ENCODE data around the gene RSF1.

RSF1 gene

DNA sequence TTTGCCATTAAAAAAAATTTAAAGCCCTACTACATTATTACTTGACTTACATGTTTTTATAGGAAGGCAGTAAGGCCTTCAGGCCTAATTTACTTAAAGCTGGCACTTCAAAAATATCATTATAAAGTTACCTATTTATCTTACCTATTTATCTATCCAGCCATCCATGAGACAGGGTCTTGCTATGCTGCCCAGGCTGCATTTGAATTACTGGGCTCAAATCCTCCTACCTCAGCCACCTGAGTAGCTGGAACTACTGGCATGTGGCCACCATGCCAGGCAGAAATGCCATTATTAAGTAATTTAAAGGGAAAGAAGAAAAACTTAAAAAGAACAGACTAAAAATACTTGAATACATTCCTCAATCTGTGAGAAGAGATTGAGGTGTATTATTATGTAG lies 122.7 kb downstream of the RSF1 start:
- no peak overlapping the region for H4K91ac ChIP-seq (ENCODE audit: low read depth, low read length, poor library complexity)
- H2BK120ac ChIP-seq (ENCODE audit: low read depth, low read length) = no peak overlapping the region
- H2BK12ac ChIP-seq (ENCODE audit: low read length) = no peak overlapping the region
- no peak for DNase-seq (ENCODE audit: low spot score)
- no peak overlapping the region for H3K9ac ChIP-seq (ENCODE audit: low read depth, low read length, poor library complexity)
- no peak overlapping the region for H2BK5ac ChIP-seq (ENCODE audit: low read length)
- no peak overlapping the region for H3K14ac ChIP-seq (ENCODE audit: low read length)
- H3K4ac ChIP-seq (ENCODE audit: low read length) = no peak overlapping the region
- H3K36me3 ChIP-seq (replicated peaks in 1 of 2; ENCODE audit: control insufficient read depth in 2 of 2, insufficient read depth in 2 of 2, low read length in 2 of 2) = peaks cover 8 to 93% of the 10 kb centered on the region in 2 donors
- H4K8ac ChIP-seq (ENCODE audit: low read depth, low read length) = no peak overlapping the region
- no peak overlapping the region for H3K27ac ChIP-seq (replicated peaks; ENCODE audit: low read length)
- H3K4me2 ChIP-seq (ENCODE audit: insufficient read depth, low read length, poor library complexity, severe bottlenecking) = no peak overlapping the region
- peaks cover 0 to 7% of the 10 kb centered on the region in 2 donors for H3K9me3 ChIP-seq (replicated peaks in 1 of 2; ENCODE audit: control insufficient read depth in 2 of 2, insufficient read depth in 1 of 2, low read depth in 1 of 2, low read length in 2 of 2)
- H2AK5ac ChIP-seq (ENCODE audit: low read depth, low read length) = no peak overlapping the region
- no peak overlapping the region for H2AFZ ChIP-seq (ENCODE audit: low read length)
- H2BK15ac ChIP-seq (ENCODE audit: low read length) = no peak overlapping the region
- no peaks in the 10 kb centered on the region for H3K27me3 ChIP-seq (ENCODE audit: control insufficient read depth in 3 of 3, insufficient read depth in 3 of 3, low read depth in 1 of 3, low read length in 3 of 3)
- no peak overlapping the region for H3K18ac ChIP-seq (ENCODE audit: low read length)
- no peak overlapping the region for H3K4me3 ChIP-seq (ENCODE audit: low read length in 2 of 2)
- no peaks in the 10 kb centered on the region for H3K4me1 ChIP-seq (ENCODE audit: control insufficient read depth in 2 of 2, insufficient read depth in 1 of 2, low read depth in 1 of 2, low read length in 2 of 2)
- no peaks in the 10 kb centered on the region for H3K79me1 ChIP-seq (ENCODE audit: low read depth, low read length)
- no peak overlapping the region for H3K23ac ChIP-seq (ENCODE audit: low read depth, low read length, poor library complexity)

DNA sequence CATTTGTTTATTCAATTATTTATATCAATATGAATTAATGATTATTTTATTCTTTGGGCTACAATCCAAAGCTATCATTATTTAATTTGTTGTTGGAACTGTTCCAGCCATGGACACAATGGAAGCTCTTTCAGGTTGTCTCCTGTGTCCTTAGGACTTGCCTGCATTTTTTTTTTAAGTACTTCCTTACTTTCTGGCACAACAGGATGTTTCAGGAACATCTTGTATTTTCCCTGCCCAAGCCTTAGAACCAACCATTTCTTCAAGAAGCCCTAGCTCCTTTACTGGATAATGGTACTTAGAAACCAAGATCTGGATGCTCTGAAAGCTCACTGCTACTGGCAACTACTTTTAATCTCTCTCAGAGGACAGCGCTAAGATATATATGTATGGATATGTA lies 125.1 kb downstream of the RSF1 start:
- Histone ChIP-seq H2BK5ac (ENCODE audit: low read length) (no peak overlapping the region), H3K14ac (ENCODE audit: low read length) (no peak overlapping the region), H2BK15ac (ENCODE audit: low read length) (no peak overlapping the region), H3K4ac (ENCODE audit: low read length) (no peak overlapping the region), H3K27ac (replicated peaks; ENCODE audit: low read length) (no peak overlapping the region), H3K79me1 (ENCODE audit: low read depth, low read length) (no peaks in the 10 kb centered on the region), H4K91ac (ENCODE audit: low read depth, low read length, poor library complexity) (no peak overlapping the region), H2BK12ac (ENCODE audit: low read length) (no peak overlapping the region), H2BK120ac (ENCODE audit: low read depth, low read length) (no peak overlapping the region), H2AK5ac (ENCODE audit: low read depth, low read length) (no peak overlapping the region), H3K9ac (ENCODE audit: low read depth, low read length, poor library complexity) (no peak overlapping the region), H3K36me3 (replicated peaks in 1 of 2; ENCODE audit: control insufficient read depth in 2 of 2, insufficient read depth in 2 of 2, low read length in 2 of 2) (peaks cover 13 to 87% of the 10 kb centered on the region in 2 donors), H2AFZ (ENCODE audit: low read length) (no peak overlapping the region), H3K27me3 (ENCODE audit: control insufficient read depth in 3 of 3, insufficient read depth in 3 of 3, low read depth in 1 of 3, low read length in 3 of 3) (no peaks in the 10 kb centered on the region), H3K18ac (ENCODE audit: low read length) (no peak overlapping the region), H3K4me1 (ENCODE audit: control insufficient read depth in 2 of 2, insufficient read depth in 1 of 2, low read depth in 1 of 2, low read length in 2 of 2) (no peaks in the 10 kb centered on the region), H3K4me3 (ENCODE audit: low read length in 2 of 2) (no peak overlapping the region), H4K8ac (ENCODE audit: low read depth, low read length) (no peak overlapping the region), H3K4me2 (ENCODE audit: insufficient read depth, low read length, poor library complexity, severe bottlenecking) (no peak overlapping the region), H3K23ac (ENCODE audit: low read depth, low read length, poor library complexity) (no peak overlapping the region), H3K9me3 (replicated peaks in 1 of 2; ENCODE audit: control insufficient read depth in 2 of 2, insufficient read depth in 1 of 2, low read depth in 1 of 2, low read length in 2 of 2) (no peaks in the 10 kb centered on the region)
- no peak for DNase-seq (ENCODE audit: low spot score)
- WGBS, 2 donors (ENCODE audit: extremely low coverage in 2 of 2, insufficient read length in 2 of 2, insufficient replicate concordance in 1 of 2) = no CpG with 5 or more reads among the region's 1 CpG

DNA sequence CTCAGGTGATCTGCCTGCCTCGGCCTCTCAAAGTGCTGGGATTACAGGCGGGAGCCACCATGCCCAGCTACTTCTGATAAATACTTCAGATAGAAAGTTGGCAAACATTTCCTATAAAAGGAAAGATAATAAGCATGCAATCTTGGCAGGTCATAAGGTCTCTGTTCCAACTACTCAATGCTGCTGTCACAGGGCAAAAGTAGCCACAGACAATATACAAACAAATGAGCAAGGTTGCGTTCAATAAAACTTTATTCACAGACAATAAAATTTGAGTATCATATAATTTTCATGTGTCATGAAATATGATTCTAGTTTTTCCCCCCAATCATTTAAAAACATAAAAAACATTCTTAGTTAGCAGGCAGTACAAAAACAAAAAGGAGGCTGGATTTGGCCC lies 129.9 kb downstream of the RSF1 start:
- H2BK5ac ChIP-seq (ENCODE audit: low read length) = no peak overlapping the region
- H3K79me1 ChIP-seq (ENCODE audit: low read depth, low read length) = no peaks in the 10 kb centered on the region
- no peak overlapping the region for H2AFZ ChIP-seq (ENCODE audit: low read length)
- no peaks in the 10 kb centered on the region for H3K27me3 ChIP-seq (ENCODE audit: control insufficient read depth in 3 of 3, insufficient read depth in 3 of 3, low read depth in 1 of 3, low read length in 3 of 3)
- no peak overlapping the region for H3K4ac ChIP-seq (ENCODE audit: low read length)
- H2BK15ac ChIP-seq (ENCODE audit: low read length) = no peak overlapping the region
- H3K27ac ChIP-seq (replicated peaks; ENCODE audit: low read length) = no peak overlapping the region
- H3K4me3 ChIP-seq (ENCODE audit: low read length in 2 of 2) = no peak overlapping the region
- no peaks in the 10 kb centered on the region for H3K9me3 ChIP-seq (replicated peaks in 1 of 2; ENCODE audit: control insufficient read depth in 2 of 2, insufficient read depth in 1 of 2, low read depth in 1 of 2, low read length in 2 of 2)
- no peak overlapping the region for H4K91ac ChIP-seq (ENCODE audit: low read depth, low read length, poor library complexity)
- no peak overlapping the region for H4K8ac ChIP-seq (ENCODE audit: low read depth, low read length)
- no peak for DNase-seq (ENCODE audit: low spot score)
- no peak overlapping the region for H2AK5ac ChIP-seq (ENCODE audit: low read depth, low read length)
- H3K4me2 ChIP-seq (ENCODE audit: insufficient read depth, low read length, poor library complexity, severe bottlenecking) = no peak overlapping the region
- H3K36me3 ChIP-seq (replicated peaks in 1 of 2; ENCODE audit: control insufficient read depth in 2 of 2, insufficient read depth in 2 of 2, low read length in 2 of 2) = peaks cover 13 to 91% of the 10 kb centered on the region in 2 donors
- H3K9ac ChIP-seq (ENCODE audit: low read depth, low read length, poor library complexity) = no peak overlapping the region
- H3K23ac ChIP-seq (ENCODE audit: low read depth, low read length, poor library complexity) = no peak overlapping the region
- H3K4me1 ChIP-seq (ENCODE audit: control insufficient read depth in 2 of 2, insufficient read depth in 1 of 2, low read depth in 1 of 2, low read length in 2 of 2) = no peaks in the 10 kb centered on the region
- no peak overlapping the region for H2BK12ac ChIP-seq (ENCODE audit: low read length)
- no CpG with 5 or more reads among the region's 3 CpGs for WGBS, 2 donors (ENCODE audit: extremely low coverage in 2 of 2, insufficient read length in 2 of 2, insufficient replicate concordance in 1 of 2)
- no peak overlapping the region for H3K14ac ChIP-seq (ENCODE audit: low read length)
- H2BK120ac ChIP-seq (ENCODE audit: low read depth, low read length) = no peak overlapping the region
- H3K18ac ChIP-seq (ENCODE audit: low read length) = no peak overlapping the region

- H4K8ac ChIP-seq (ENCODE audit: low read depth, low read length) = no peak overlapping the region
- no peak overlapping the region for H3K23ac ChIP-seq (ENCODE audit: low read depth, low read length, poor library complexity)
- no peaks in the 10 kb centered on the region for H3K9me3 ChIP-seq (replicated peaks in 1 of 2; ENCODE audit: control insufficient read depth in 2 of 2, insufficient read depth in 1 of 2, low read depth in 1 of 2, low read length in 2 of 2)
- no peak overlapping the region for H2AFZ ChIP-seq (ENCODE audit: low read length)
- no peak overlapping the region for H2BK12ac ChIP-seq (ENCODE audit: low read length)
- no peak overlapping the region for H3K18ac ChIP-seq (ENCODE audit: low read length)
- no peaks in the 10 kb centered on the region for H3K27me3 ChIP-seq (ENCODE audit: control insufficient read depth in 3 of 3, insufficient read depth in 3 of 3, low read depth in 1 of 3, low read length in 3 of 3)
- peaks cover 12 to 99% of the 10 kb centered on the region in 2 donors for H3K36me3 ChIP-seq (replicated peaks in 1 of 2; ENCODE audit: control insufficient read depth in 2 of 2, insufficient read depth in 2 of 2, low read length in 2 of 2)
- H3K4me1 ChIP-seq (ENCODE audit: control insufficient read depth in 2 of 2, insufficient read depth in 1 of 2, low read depth in 1 of 2, low read length in 2 of 2) = no peaks in the 10 kb centered on the region
- H3K9ac ChIP-seq (ENCODE audit: low read depth, low read length, poor library complexity) = no peak overlapping the region
- H3K14ac ChIP-seq (ENCODE audit: low read length) = no peak overlapping the region
- no peaks in the 10 kb centered on the region for H3K79me1 ChIP-seq (ENCODE audit: low read depth, low read length)
- H3K4me3 ChIP-seq (ENCODE audit: low read length in 2 of 2) = no peak overlapping the region
- no peak overlapping the region for H3K4ac ChIP-seq (ENCODE audit: low read length)
- H2BK5ac ChIP-seq (ENCODE audit: low read length) = no peak overlapping the region
- no peak overlapping the region for H4K91ac ChIP-seq (ENCODE audit: low read depth, low read length, poor library complexity)
- no peak overlapping the region for H3K27ac ChIP-seq (replicated peaks; ENCODE audit: low read length)
- no peak overlapping the region for H3K4me2 ChIP-seq (ENCODE audit: insufficient read depth, low read length, poor library complexity, severe bottlenecking)
- no peak overlapping the region for H2AK5ac ChIP-seq (ENCODE audit: low read depth, low read length)
- H2BK120ac ChIP-seq (ENCODE audit: low read depth, low read length) = no peak overlapping the region
- no peak for DNase-seq (ENCODE audit: low spot score)
- no peak overlapping the region for H2BK15ac ChIP-seq (ENCODE audit: low read length)
Measured at GRCh38 chr11:77687088-77687487, 133.4 kb downstream of the RSF1 start.
